Measurements from ENCODE around the gene EXOC2.

DNA sequence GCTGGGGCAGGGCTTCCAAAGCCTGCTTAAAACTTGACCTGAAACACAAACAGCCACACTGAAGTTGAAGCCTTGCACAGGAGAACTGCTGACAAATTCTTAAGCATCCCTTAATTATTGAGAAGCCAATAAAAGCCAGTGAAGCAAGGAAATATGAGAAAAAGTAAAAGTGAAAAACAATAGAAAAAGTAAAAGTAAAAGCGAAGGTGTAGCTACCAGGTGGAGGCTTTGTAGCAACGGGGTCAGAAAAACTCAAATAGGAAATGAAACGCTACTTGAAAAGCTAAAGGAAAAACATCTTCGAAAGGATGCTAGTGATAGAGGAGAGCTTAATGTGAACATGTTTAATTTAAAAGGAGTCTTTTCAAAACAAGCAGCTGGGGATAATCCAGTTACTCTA lies 203.9 kb downstream of the EXOC2 start:
- TF ChIP-seq, protein P1, sequence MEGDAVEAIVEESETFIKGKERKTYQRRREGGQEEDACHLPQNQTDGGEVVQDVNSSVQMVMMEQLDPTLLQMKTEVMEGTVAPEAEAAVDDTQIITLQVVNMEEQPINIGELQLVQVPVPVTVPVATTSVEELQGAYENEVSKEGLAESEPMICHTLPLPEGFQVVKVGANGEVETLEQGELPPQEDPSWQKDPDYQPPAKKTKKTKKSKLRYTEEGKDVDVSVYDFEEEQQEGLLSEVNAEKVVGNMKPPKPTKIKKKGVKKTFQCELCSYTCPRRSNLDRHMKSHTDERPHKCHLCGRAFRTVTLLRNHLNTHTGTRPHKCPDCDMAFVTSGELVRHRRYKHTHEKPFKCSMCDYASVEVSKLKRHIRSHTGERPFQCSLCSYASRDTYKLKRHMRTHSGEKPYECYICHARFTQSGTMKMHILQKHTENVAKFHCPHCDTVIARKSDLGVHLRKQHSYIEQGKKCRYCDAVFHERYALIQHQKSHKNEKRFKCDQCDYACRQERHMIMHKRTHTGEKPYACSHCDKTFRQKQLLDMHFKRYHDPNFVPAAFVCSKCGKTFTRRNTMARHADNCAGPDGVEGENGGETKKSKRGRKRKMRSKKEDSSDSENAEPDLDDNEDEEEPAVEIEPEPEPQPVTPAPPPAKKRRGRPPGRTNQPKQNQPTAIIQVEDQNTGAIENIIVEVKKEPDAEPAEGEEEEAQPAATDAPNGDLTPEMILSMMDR (IDR thresholded peaks at IDR 0.05) = no peak
- no peak for TF ChIP-seq POLR2A (IDR thresholded peaks at IDR 0.05)
